HG03432 (cell line): ENCODE data around the gene ENTR1.
A peak's percentile ranks its signal among the peaks of the same experiment; 100 is the strongest.

Experiments
- ATAC-seq: cut with Tn5 transposase; IDR thresholded peaks from one replicate; pipeline ENCODE4 v1.9.1; 2021; ENCODE audit warnings: mild to moderate bottlenecking, moderate library complexity; ENCODE audit not compliant: unreplicated experiment

Gene ENTR1

DNA sequence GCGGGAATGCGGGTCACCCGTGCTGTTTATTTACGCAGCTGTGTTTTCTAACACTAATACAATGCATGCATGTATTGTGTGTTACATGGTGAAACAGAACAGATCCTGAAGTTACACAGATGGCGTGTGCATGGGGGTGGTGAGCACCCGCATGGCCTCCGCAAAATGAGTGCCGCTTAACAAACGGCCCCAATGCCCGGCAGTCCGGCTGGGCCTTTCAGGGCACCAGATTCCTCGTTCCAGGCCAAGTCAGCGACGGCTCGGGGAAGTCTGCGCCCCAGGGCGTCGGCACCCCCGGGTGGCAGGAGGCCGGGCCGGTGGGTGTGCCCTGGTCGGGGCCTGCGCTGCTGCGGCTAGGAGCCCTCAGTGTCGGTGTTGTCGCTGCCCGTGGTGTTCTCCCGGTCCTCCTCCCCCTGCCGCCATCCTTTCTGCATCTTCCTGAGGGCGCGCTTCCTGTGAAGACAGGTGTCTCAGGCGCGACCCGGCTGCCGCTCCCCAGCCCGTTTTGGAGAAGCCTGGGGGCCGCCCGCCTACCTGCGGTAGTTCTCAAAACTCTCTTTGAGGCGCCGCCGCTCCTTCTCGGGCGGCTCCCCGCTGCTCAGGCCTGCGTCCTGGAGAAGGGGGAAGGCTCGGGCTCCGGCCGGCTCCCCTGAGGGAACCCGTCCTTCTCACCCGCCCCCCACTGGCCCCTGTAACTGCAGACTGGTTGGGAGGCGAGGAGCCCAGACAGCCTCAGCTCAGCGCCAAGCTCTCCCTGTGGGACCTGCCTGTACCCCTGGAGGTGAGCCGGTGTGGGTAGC lies 46.3 kb downstream of the ENTR1 start:
- no peak for ATAC-seq

DNA sequence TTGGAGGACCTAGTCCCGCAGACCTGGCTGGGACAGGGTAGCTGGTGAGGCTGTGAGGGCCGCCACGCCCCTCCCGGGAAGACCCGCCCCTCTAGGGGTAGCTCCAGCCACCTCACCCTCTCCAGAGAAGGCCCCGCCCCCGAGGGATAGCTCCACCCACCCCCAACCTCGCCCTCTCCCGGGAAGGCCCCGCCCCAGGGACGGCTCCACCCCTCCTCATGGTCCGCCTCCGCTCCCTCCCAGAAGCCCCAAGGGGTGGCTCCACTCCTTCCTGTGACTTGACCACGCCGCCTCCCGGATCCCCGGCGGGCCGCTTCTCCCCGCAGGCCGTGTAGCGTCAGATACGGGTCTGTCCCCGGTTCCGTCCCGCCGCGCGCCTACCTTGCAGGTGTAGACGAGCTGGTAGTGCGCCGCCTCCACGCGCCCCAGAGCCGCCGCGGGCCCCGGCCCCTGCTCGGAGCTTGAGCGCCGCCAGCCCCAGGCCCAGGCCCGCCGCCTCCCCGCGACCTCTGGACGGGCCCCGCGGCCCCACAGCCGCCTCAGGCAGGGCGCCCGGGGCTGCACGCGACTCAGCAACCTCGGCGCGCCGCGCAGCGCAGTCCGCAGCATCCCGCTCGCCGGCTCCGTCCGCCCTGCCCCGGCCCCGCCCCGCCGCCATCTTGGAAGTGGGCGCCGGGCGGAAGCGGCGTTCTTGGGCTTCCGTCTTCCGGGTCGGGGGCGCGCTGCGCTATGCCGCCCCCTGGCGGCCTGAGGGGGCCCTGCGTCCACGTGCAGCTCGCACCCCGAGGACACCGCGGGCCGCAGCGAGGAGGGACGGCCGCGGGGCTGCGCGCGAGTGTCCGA lies 47.1 kb downstream of the ENTR1 start, which contains the start of gene DNLZ:
Gene DNLZ (minus strand): TSS at position 639 of the 843 bp plus-strand sequence. CDS start 30 bp downstream, at position 609.
- peak; percentile 79 for ATAC-seq

DNA sequence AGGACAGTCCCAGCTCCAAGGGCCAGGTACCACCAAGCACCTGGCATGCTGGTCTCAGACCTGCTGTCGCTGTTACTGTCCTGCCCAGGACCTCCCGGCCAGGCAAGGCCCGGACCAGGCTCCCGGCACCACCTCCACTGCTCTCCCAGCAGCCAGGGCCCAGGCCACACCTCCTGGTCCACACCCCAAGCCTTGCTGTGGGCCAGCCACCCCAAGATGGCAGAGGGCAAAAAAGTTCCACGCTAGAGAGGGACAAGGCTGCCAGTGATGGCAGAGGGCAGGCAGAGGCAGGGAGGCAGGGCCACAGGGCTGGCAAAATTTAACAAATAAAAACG lies 48.0 kb downstream of the ENTR1 start:
- ATAC-seq, result no peak

DNA sequence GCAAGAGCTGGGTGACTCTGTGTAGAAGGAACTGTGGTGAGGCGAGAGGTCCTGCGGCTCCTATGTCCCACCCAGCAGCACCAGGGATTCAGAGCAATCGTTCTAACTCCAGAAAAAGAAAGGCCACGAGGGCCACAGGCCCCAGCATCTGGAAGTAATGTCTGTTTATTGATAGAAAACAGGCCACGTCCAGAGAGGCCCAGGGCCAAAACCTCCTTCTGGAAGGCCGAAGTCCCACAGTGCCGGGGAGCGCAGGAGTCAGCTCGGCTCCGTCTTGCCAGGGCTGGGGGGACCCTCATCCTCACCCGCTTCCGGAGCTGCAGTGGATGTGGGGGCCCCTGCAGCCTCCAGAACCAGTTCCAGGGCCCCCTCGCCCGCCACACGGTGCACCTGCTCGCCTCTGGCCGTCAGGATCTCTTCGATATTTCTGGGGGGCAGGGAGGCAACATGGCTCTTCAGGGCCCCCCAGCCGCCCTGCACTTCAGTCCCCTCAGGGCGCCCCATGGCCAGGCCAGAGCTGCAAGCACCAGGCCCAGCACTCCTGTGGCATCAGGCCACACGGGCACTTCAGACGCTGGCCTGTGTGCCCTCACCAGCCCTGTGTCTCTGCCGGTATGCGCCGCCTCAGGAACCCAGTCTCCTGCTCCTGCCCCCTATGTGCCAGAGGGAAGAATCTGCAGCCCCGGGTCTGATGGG lies 48.5 kb downstream of the ENTR1 start:
- no peak for ATAC-seq

DNA sequence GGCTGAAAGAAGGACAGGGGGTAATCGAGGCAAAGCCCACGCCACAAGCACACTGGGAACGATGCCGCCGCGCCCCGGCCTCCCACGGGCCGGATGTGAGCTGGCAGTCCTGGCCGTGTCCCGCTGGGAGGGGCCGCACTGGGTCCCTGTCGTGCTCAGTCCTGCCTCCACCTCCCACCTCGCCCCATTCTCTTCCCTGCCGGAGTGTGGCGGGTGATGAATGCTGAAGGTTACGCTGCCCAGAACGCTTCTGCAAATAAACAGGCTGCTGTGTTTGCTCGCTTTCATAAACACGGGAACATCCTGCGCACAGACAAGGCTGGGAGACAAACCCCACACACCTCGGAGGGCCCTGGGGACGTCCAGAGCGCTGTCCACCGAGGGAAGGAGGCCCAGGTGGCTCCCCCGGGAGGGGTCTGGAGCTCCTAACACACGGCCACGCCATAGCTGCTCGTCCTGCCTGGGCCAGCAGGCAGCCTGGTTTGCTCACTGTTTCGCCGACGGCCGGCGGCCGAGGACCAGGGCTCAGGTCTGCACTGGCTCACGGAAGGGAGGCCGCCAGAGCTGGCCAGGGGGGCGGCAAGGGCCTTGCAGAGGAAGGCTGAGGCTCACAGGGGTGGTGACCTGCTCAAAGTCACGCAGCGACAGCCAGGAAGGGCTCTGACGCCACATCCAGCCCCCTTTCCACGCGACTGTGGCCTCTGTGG lies 49.2 kb downstream of the ENTR1 start:
- ATAC-seq, result no peak

DNA sequence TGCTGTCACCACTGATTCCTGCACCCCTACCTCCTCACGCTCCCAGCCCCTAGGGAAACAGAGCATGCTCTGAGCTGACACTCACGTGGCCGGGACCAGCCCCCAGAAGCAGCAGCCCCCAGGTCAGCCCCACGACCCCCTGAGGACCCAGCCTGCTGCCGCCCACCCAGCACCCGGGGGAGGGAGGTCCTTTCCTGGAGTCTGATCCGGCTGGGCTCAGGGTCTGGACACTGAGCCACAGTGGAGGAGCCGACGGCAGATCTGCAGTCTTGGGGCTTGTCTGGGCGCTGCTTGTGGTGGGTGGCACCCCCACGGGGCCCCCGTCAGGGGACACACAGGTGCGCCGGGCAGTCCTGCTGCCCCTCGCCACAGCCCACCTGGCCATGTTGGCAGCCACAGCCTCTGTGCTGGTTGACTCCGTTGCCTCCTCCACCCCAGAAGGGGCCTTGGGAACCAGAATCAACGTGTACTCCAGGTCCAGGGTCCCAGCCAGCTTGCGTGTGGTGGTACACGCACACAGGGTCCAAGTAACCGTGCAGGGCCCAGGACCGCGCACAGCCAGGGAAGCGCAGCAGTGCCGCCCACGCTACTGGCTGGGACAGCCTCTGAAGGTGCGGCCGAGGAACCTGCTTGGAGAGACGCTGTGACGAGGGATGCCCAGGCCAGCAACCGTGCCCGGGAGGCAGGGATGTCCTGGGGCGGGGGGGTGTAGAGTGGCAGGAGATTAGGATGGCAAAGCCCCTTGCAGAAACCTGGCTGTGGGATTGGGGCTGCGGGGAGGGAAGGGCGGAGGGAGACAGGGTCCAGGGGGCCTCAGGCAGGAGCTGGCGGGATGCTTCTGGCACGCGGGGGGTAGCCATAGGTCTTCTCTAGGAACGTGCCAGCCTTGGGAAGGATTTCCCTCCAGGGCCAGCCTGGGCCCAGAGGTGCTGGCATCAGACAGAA lies 50.4 kb downstream of the ENTR1 start:
- ATAC-seq, result no peak

DNA sequence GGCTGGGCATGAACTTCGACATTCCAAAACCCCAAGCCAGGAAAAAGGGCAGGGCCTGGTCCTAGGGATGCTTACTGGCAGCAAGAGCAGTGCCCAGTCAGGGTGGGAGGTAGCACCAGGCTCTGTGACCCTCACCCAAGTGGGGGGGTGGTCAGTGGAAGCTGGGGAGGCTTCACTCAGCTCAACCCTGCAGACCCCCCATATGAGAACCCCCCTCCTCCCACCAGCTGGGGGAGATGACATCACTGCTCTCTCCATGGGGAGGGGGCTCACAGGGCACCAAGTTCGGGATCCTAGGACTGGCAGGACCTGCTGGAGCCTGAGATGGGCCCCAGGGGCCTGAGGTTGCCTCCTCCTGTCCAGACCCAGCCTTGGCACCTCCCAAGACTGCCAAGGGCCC lies 51.5 kb downstream of the ENTR1 start:
- ATAC-seq, result no peak

DNA sequence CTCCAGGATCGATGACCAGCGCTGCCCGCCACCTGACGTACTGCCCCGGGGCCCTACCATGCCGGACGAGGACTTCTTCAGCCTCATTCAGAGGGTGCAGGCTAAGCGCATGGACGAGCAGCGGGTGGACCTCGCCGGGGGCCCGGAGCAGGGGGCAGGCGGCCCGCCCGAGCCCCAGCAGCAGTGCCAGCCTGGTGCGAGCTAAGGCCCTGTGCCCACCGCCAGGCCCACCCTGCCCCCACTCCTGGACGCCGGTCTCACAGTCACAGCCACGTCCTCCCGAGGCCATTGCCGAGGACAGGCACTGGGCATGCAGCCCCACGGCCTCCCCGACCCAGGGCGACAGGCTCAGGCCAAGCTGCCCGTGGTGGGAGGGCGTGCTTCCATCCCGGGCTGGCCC lies 52.4 kb downstream of the ENTR1 start:
- ATAC-seq, result no peak

DNA sequence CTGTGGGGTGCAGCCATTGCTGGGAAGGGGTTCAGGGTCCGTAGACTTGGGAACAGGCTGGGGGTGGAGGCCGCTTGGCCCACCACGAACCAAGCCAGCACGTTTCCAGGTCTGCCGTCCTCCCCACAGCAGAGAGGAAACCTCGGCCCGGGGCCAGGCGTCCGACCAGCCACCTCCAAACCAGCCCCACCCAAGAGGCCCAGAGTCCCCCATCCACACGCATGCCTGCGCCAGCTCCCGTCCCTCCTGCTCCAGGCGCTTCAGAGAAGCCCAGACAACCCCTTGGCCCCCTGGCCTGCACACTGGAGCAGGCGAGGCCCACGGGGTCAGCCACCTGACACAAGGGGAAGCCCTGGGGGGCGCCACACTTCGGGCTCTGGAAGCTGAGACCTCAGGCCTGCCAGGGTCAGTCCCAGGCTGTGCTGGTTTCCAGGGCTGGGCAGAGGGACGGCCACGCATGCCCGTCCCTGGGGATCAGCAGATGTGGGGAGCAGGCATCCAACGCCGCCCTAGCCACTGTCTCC lies 53.1 kb downstream of the ENTR1 start:
- no peak for ATAC-seq

DNA sequence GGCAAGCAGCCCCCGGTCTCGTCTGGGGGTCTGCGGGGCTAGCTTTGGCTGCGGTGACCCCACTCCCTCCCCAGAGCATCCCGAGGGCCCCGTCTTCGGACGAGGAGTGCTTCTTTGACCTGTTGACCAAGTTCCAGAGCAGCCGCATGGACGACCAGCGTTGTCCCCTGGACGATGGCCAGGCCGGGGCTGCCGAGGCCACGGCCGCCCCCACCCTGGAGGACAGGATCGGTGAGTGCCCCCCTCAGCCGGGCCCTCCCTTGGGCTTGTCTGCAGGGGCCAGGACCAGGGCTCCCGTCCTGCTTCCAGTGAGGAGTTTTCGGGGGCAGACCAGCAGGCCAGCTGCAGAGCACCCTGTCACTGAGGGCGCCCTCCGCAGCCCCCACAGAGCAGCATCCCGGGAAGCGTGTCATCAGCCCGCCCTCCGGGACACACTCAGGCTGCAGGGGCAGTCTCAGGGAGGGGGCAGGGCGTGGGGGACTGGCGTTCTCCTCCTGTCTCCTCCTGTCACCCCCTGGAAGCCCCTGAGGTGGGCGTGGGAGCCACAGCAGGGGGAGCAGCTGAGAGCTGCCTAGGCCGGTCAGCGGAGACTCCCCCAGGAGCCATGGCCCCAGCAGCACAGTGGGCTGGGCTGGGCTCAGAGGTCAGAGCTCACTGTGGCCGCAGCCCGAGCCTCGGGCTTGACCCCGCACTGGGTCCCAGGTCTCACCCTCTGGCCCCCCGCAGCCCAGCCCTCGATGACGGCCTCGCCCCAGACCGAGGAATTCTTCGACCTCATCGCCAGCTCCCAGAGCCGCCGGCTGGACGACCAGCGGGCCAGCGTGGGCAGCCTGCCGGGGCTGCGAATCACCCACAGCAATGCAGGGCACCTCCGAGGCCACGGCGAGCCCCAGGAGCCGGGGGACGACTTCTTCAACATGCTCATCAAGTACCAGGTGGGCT lies 54.5 kb downstream of the ENTR1 start:
- no peak for ATAC-seq

DNA sequence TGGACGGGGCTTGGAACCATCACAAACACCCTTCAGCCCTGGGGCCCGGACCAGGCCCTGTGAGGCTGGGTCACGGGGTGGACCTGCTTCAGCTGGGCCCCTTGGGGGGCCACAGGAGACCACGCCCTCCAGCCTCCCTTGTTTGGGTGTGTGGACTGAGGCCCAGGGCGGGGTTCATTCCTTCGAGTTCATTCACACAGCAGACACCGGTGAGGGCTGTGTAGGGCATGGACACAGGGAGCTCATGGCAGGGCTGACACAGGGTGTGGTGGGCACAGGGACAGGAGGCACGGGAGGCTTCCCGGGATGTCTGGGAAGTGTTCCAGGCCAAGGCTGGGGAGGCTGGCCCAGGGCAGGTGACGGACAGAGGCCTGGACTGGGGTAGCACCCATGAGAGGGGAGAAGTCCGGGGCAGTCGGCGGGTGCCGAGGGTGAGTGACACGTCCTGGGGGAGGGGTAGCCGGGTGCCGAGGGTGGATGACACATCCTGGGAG lies 55.8 kb downstream of the ENTR1 start:
- ATAC-seq, result no peak

DNA sequence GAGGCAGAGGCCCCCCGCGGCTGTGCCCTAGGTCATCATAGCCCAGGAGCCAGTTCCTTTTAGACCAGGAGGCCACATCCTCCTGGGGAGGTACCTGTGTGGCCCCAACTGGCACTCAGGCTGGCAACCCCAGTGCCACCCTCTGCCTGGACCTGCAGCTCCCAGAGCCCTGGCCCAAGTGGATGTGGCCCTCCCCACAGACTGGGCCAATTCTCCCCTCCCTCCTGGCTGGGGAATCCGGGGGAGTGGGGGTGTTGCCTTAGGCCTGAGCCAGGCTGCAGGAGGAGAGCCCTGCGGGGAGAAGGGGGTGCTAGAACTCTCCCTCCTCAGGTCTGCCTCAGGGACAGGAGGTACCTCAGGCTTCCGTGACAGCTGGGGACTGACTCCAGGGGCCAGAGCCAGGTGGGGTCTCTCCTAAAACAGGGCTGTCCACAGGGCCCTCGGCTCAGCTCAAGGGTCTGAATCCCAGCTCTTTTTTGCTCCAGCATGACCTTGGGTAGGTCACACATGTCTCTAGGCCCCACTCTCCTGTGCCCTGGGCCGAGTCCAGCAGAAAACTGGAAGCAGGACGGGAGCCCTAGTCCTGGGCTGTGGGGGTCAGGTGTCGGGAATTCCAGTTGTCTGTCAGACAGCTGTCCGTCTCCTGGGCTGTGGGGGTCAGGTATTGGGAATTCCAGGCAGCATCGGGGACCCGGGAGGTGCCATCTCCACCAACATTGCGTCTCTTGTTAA lies 56.5 kb downstream of the ENTR1 start:
- no peak for ATAC-seq

DNA sequence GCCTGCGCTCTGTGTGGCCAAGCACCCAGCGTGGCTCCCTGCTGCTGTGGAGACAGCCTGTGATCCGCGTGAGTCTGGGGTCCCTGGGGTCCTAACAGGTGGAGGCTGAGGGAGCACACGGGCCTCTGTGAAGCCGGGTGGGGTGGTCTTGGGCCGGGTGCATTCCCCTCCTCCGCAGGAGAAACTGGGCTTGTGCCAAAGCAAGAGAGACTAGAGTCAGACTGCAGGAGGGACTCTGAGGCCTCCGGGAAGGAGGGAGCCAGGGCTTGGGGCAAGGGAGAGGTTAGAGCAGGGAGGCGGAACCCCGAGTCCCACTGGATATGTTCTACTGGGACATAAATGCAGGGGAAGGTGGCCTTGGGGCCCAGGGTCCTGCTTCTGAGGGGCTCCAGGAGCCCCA lies 57.3 kb downstream of the ENTR1 start:
- no peak for ATAC-seq

DNA sequence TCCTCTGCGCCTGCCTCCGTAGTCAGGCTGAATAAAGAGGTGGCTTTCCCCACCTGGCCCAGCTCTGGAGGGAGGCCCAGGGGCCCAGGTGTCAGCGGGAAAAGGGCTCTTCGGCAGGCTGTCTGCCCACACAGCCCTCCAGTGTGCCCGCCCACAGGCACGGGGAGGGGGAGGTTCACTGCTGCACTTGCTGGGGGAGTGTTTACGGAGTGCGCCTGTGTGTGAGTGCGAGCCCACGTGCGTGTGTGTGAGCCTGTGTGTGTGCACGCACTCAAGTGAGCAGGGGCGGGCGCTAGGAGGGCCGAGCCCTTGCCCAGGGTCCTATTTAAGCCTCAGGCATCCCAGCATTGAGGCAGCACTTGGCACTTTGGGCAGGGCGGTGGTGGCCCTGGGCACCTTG lies 57.7 kb downstream of the ENTR1 start:
- ATAC-seq, result no peak
